Body of pancreas (tissue), 4 donors: ENCODE data around the gene YARS1. TPM values are rescaled to one million over a fixed set of nuclear protein-coding genes. Genes with fewer than 3 reads are reported as not detected.
A peak's percentile ranks its signal among the peaks of the same experiment; 100 is the strongest.

Experiments
- ATAC-seq: fragments of 150-250 bp; one replicate; pipeline ENCODE4 v1.9.1; 2016
- DNase-seq, 4 donors: peaks; one replicate each; pipeline ENCODE4 v3.0.0-alpha.2; 2019
- H3K27ac ChIP-seq, 4 donors: fragments of 200-600 bp; sonication (generic); 1 replicate in 3 of 4; 2 replicates in 1 of 4; pipeline versions ENCODE4 v1.5.1 to v1.6.1; 2016 to 2019; ENCODE audit warnings: mild to moderate bottlenecking in 1 of 4, mixed read lengths in 1 of 4, moderate library complexity in 1 of 4
- H3K27me3 ChIP-seq, 2 donors: fragments of 200-600 bp; sonication (generic); one replicate each; pipeline ENCODE4 v1.6.0; 2016; ENCODE audit warnings: mild to moderate bottlenecking in 1 of 2
- H3K36me3 ChIP-seq, 2 donors: fragments of 200-600 bp; sonication (generic); replicated peaks in 1 of 2; 2 replicates each; pipeline ENCODE4 v1.5.1; 2016; ENCODE audit warnings: low read depth in 2 of 2; ENCODE audit not compliant: insufficient read depth in 1 of 2
- H3K4me1 ChIP-seq: fragments of 200-600 bp; sonication (generic); one replicate; pipeline ENCODE4 v1.6.0; 2016
- H3K4me3 ChIP-seq, 2 donors: fragments of 200-600 bp; sonication (generic); 1 replicate in 1 of 2; 2 replicates in 1 of 2; pipeline ENCODE4 v1.5.1; 2016 to 2019
- H3K9me3 ChIP-seq, 3 donors: fragments of 200-600 bp; sonication (generic); 1 replicate in 2 of 3; 2 replicates in 1 of 3; pipeline ENCODE4 v1.5.1; 2016
- CTCF ChIP-seq, 7 experiments: fragments of 450-650 bp in 4 of 7; fragments of 200-600 bp in 3 of 7; sonication (generic) in 3 of 7; IDR thresholded peaks; one replicate each; pipeline ENCODE4 v1.5.1; 2016 to 2019; ENCODE audit warnings: antibody characterized with exemption in 7 of 7
- POLR2A ChIP-seq, 3 donors: fragments of 450-650 bp; IDR thresholded peaks; one replicate each; pipeline ENCODE4 v1.6.1; 2016; ENCODE audit warnings: antibody characterized with exemption in 3 of 3, mild to moderate bottlenecking in 2 of 3
- WGBS, 2 donors: methylation state at CpG; one replicate each; pipeline ENCODE4 v1.1.5; 2017; 5-methylcytosine and 5-hydroxymethylcytosine counted together
- intact Hi-C: fragments of 100-400 bp; cut with DNase I; formaldehyde crosslinking; loops from one replicate; pipeline ENCODE4 v1.15.1; 2023
- total RNA-seq, 2 donors: library from RNA; depleted of rRNA; stranded (reverse); fragments of >200 nt; gene quantifications; one replicate each; pipeline ENCODE4 v1.1.0, GENCODE V29; 2016

The YARS1 gene
- total RNA-seq, 2 donors from 2014 or later = 40.2 to 76.8 TPM

GRCh38 chr1:32818804-32819541, 1.8 kb upstream of the YARS1 start:
- H3K27me3 ChIP-seq = no peaks in the 10 kb centered on the region
- H3K4me1 ChIP-seq = peaks cover 35% of the 10 kb centered on the region
- H3K9me3 ChIP-seq = no peaks in the 10 kb centered on the region
- TF ChIP-seq CTCF (IDR thresholded peaks at IDR 0.05) (no peak), POLR2A (IDR thresholded peaks at IDR 0.05) (no peak)
- no peak for ATAC-seq
- no peak for DNase-seq
- intact Hi-C loops = no loop called here
- WGBS, 2 donors = 65 to 72% methylated on average over 11 of the region's 11 CpGs
- H3K4me3 ChIP-seq = no peak overlapping the region
- peak overlapping the region; percentile 91 to 96 (median 93) for H3K27ac ChIP-seq
- H3K36me3 ChIP-seq = no peaks in the 10 kb centered on the region

GRCh38 chr1:32817815-32818786, 943 bp upstream of the YARS1 start:
- no peaks in the 10 kb centered on the region for H3K9me3 ChIP-seq
- intact Hi-C loops = no loop called here
- 1 to 3% methylated on average over 10 to 50 of the region's 51 CpGs for WGBS, 2 donors
- TF ChIP-seq CTCF (IDR thresholded peaks at IDR 0.05) (peak in 1 of 7 experiments; percentile 11), POLR2A (IDR thresholded peaks at IDR 0.05) (peak in 1 of 3 donors; percentile 33)
- H3K4me3 ChIP-seq = peak overlapping the region; percentile 78 to 98
- H3K27ac ChIP-seq = peak overlapping the region; percentile 91 to 96 (median 93)
- no peaks in the 10 kb centered on the region for H3K36me3 ChIP-seq
- no peaks in the 10 kb centered on the region for H3K27me3 ChIP-seq
- ATAC-seq (peak; percentile 24), DNase-seq (peak; percentile 74 to 76 (median 75))
- H3K4me1 ChIP-seq = peaks cover 43% of the 10 kb centered on the region

- WGBS, 2 donors = 0% methylated on average over 14 to 15 of the region's 15 CpGs
- peaks cover 57% of the 10 kb centered on the region for H3K4me1 ChIP-seq
Measured at GRCh38 chr1:32816676-32817158, 441 bp downstream of the YARS1 start.

More at GRCh38 chr1:32816676-32817158, 441 bp downstream of the YARS1 start:
- Histone ChIP-seq H3K36me3 (no peaks in the 10 kb centered on the region), H3K4me3 (peak overlapping the region; percentile 78 to 98), H3K9me3 (no peaks in the 10 kb centered on the region), H3K27ac (peak overlapping the region; percentile 91 to 96 (median 92)), H3K27me3 (no peaks in the 10 kb centered on the region)
- peak in 2 of 4 donors; percentile 3 to 15 for DNase-seq
- intact Hi-C loops = no loop called here
- no peak for TF ChIP-seq CTCF (IDR thresholded peaks at IDR 0.05)
- no peak for TF ChIP-seq POLR2A (IDR thresholded peaks at IDR 0.05)
- ATAC-seq = peak; percentile 3
